Fibroblast of villous mesenchyme (primary cell): Measurements from ENCODE around the gene FAM221B. TPM values are rescaled to one million over a fixed set of nuclear protein-coding genes. Genes with fewer than 3 reads are reported as not detected.

ENCODE experiments used
- DNase-seq: peaks from one replicate; pipeline ENCODE4 v3.0.0-alpha.2; 2010; ENCODE audit warnings: low read depth
- H3K4me3 ChIP-seq: 2 replicates; pipeline ENCODE4 v1.5.1; 2011; ENCODE audit warnings: low read depth, mild to moderate bottlenecking, low read length
- total RNA-seq: library from RNA; depleted of rRNA; stranded (reverse); fragments of >200 nt; gene quantifications from 2 replicates; pipeline ENCODE4 v1.2.3, GENCODE V29; 2012
- TF ChIP-seq, protein P1 (sequence below): IDR thresholded peaks from 2 replicates; pipeline ENCODE4 v1.5.1; 2012; ENCODE audit warnings: low read depth, mild to moderate bottlenecking, low read length; ENCODE audit not compliant: insufficient read depth

Gene FAM221B
- total RNA-seq, 1 donor, result not detected

GRCh38 chr9:35801328-35802128 lies 27.0 kb downstream of the FAM221B start:
- TF ChIP-seq, protein P1, sequence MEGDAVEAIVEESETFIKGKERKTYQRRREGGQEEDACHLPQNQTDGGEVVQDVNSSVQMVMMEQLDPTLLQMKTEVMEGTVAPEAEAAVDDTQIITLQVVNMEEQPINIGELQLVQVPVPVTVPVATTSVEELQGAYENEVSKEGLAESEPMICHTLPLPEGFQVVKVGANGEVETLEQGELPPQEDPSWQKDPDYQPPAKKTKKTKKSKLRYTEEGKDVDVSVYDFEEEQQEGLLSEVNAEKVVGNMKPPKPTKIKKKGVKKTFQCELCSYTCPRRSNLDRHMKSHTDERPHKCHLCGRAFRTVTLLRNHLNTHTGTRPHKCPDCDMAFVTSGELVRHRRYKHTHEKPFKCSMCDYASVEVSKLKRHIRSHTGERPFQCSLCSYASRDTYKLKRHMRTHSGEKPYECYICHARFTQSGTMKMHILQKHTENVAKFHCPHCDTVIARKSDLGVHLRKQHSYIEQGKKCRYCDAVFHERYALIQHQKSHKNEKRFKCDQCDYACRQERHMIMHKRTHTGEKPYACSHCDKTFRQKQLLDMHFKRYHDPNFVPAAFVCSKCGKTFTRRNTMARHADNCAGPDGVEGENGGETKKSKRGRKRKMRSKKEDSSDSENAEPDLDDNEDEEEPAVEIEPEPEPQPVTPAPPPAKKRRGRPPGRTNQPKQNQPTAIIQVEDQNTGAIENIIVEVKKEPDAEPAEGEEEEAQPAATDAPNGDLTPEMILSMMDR, result no peak
- DNase-seq, result no peak

GRCh38 chr9:35800530-35800929 lies 28.0 kb downstream of the FAM221B start:
- DNase-seq, result no peak
- TF ChIP-seq, protein P1, result no peak
- H3K4me3 ChIP-seq, result no peak overlapping the region

More at GRCh38 chr9:35801328-35802128, 27.0 kb downstream of the FAM221B start:
- no peak overlapping the region for H3K4me3 ChIP-seq

- H3K4me3 ChIP-seq, result no peak overlapping the region
- peak; percentile 23 for DNase-seq
- TF ChIP-seq, protein P1, result no peak
These were observed 29.7 kb downstream of the FAM221B start for GRCh38 chr9:35798658-35799374.

DNA sequence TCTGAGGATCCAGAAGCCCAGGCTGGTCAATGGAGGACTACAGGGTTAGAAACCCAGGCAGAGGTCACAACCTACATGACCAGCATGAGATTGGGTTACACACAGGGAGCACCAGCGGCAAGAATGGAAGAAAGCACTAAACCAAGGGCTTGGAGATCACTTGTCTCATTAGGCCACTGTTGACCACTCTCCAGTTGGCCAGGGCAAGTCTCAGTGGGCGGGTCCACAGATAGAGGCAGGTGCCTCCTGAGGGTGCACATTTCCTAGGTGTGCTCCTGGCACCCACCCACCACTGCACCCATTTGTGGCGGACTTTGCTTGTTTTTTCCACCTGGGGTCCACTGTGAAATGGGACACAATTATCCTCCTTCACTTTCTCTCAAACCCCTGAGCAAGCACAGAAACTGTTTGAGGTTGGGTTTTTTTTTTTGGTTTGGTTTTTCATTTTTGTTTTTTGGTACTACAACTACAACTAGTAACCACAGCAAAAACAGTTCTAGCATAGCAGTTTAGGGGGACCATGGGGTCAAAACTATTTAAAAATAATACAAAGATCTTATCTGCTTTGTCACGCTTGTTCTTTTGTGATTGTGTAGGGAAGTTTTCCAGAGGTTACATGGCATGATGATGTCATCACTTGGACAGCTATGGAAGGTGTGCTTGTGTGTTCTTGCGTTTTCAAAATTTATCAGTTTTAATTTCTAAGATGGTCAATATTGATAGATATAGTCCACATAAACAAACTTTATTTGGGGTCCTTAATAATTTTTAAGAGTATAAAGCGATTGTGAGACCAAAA lies 31.0 kb downstream of the FAM221B start:
- no peak overlapping the region for H3K4me3 ChIP-seq
- no peak for DNase-seq
- TF ChIP-seq, protein P1, result no peak

- no peak for DNase-seq
- H3K4me3 ChIP-seq, result no peak overlapping the region
These were observed 32.8 kb downstream of the FAM221B start for GRCh38 chr9:35795695-35796094.

GRCh38 chr9:35793461-35793860 lies 35.1 kb downstream of the FAM221B start:
- TF ChIP-seq, protein P1, result no peak
- peak overlapping the region; percentile 60 for H3K4me3 ChIP-seq

More at GRCh38 chr9:35795695-35796094, 32.8 kb downstream of the FAM221B start:
- TF ChIP-seq, protein P1, result no peak

More at GRCh38 chr9:35793461-35793860, 35.1 kb downstream of the FAM221B start:
- DNase-seq, result no peak
